Raji (cell line): ENCODE results near the gene ALS2CL.

ENCODE experiments used
- POLR2A ChIP-seq: IDR thresholded peaks from 2 replicates; pipeline ENCODE4 v1.6.1; 2011; ENCODE audit warnings: low read depth, low read length, control low read depth; ENCODE audit not compliant: insufficient read depth

The ALS2CL gene

GRCh38 chr3:46693038-46693891 lies at the start of gene ALS2CL:
Gene ALS2CL, minus strand, starts transcription at chr3:46693679. Its CDS starts 4,239 bp downstream, at chr3:46689440.
- TF ChIP-seq POLR2A, result no peak

GRCh38 chr3:46742992-46743585 lies 49.6 kb upstream of the ALS2CL start:
- no peak for TF ChIP-seq POLR2A

- no peak for TF ChIP-seq POLR2A
These were observed 43.9 kb upstream of the ALS2CL start for GRCh38 chr3:46737329-46737731.

GRCh38 chr3:46736006-46736872 lies 42.8 kb upstream of the ALS2CL start:
- no peak for TF ChIP-seq POLR2A

- no peak for TF ChIP-seq POLR2A
These were observed 41.3 kb upstream of the ALS2CL start for GRCh38 chr3:46734773-46735172.

GRCh38 chr3:46733026-46733800 lies 39.7 kb upstream of the ALS2CL start:
- no peak for TF ChIP-seq POLR2A

GRCh38 chr3:46731795-46732194 lies 38.3 kb upstream of the ALS2CL start:
- no peak for TF ChIP-seq POLR2A

GRCh38 chr3:46730819-46731218 lies 37.3 kb upstream of the ALS2CL start:
- TF ChIP-seq POLR2A, result no peak

- no peak for TF ChIP-seq POLR2A
These were observed 35.6 kb upstream of the ALS2CL start for GRCh38 chr3:46729038-46729437.

- no peak for TF ChIP-seq POLR2A
These were observed 32.3 kb upstream of the ALS2CL start for GRCh38 chr3:46725621-46726314.

GRCh38 chr3:46724424-46724823 lies 30.9 kb upstream of the ALS2CL start:
- TF ChIP-seq POLR2A, result no peak

- TF ChIP-seq POLR2A, result no peak
These were observed 29.0 kb upstream of the ALS2CL start for GRCh38 chr3:46722443-46722842.

GRCh38 chr3:46721009-46721408 lies 27.5 kb upstream of the ALS2CL start:
- TF ChIP-seq POLR2A, result no peak

GRCh38 chr3:46719735-46720271 lies 26.3 kb upstream of the ALS2CL start:
- no peak for TF ChIP-seq POLR2A
